ENCODE measurements around the gene CCDC91. TPM values are rescaled to one million over a fixed set of nuclear protein-coding genes. Genes with fewer than 3 reads are reported as not detected.
"Not testable (repeated sequence)": the region's sequence is repeated elsewhere in the genome, so short reads cannot be mapped to it uniquely, and the experiment has no call there.

CCDC91 gene
- total RNA-seq, 1 donor from 2014 or later: 13.5 TPM

DNA sequence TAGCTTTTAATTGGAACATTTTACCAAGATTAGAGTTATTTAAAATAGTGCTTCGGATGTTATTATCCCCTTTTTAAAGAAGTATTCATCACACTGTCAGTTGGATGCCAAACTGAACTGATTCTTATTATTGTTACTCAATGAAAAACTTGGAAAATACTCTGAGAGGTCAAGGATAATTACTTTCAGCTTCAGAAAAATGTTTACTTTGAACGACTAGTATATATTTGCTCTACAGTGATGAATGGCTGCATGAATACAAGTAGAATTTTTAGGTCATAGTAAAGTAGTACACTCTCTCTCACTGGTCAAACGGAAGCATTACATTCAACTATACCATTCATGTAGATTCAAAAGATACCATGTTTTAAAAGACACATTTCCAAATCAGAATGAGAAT, 269.2 kb downstream of the CCDC91 start:
- intact Hi-C loops (cut with DNase I): no loop called here
- no peak overlapping the region for H3K4me3 ChIP-seq
- TF ChIP-seq CTCF (IDR thresholded peaks at IDR 0.05): no peak
- H3K9me3 ChIP-seq: no peaks in the 10 kb centered on the region
- no peak for DNase-seq (ENCODE audit: low spot score in 2 of 2)
- H3K4me1 ChIP-seq: no peaks in the 10 kb centered on the region
- no peaks in the 10 kb centered on the region for H3K36me3 ChIP-seq
- no peak overlapping the region for H3K27ac ChIP-seq
- no peaks in the 10 kb centered on the region for H3K27me3 ChIP-seq

GRCh38 chr12:28460420-28461130, 270.3 kb downstream of the CCDC91 start:
- no peak for TF ChIP-seq CTCF (IDR thresholded peaks at IDR 0.05)
- no peak overlapping the region for H3K4me3 ChIP-seq
- no peaks in the 10 kb centered on the region for H3K4me1 ChIP-seq
- intact Hi-C loops (cut with DNase I): no loop called here
- H3K27ac ChIP-seq: no peak overlapping the region
- no peaks in the 10 kb centered on the region for H3K9me3 ChIP-seq
- no peak for DNase-seq (ENCODE audit: low spot score in 2 of 2)
- no peaks in the 10 kb centered on the region for H3K36me3 ChIP-seq
- no peaks in the 10 kb centered on the region for H3K27me3 ChIP-seq

- no peak for TF ChIP-seq CTCF (IDR thresholded peaks at IDR 0.05)
- Histone ChIP-seq H3K4me3 (no peak overlapping the region), H3K36me3 (no peaks in the 10 kb centered on the region), H3K27ac (no peak overlapping the region), H3K4me1 (no peaks in the 10 kb centered on the region), H3K27me3 (no peaks in the 10 kb centered on the region), H3K9me3 (peaks cover 0 to under 1% of the 10 kb centered on the region in 2 donors)
- DNase-seq (ENCODE audit: low spot score in 2 of 2): no peak
- intact Hi-C loops (cut with DNase I): no loop called here
These were observed 273.1 kb downstream of the CCDC91 start for GRCh38 chr12:28463396-28463795.

DNA sequence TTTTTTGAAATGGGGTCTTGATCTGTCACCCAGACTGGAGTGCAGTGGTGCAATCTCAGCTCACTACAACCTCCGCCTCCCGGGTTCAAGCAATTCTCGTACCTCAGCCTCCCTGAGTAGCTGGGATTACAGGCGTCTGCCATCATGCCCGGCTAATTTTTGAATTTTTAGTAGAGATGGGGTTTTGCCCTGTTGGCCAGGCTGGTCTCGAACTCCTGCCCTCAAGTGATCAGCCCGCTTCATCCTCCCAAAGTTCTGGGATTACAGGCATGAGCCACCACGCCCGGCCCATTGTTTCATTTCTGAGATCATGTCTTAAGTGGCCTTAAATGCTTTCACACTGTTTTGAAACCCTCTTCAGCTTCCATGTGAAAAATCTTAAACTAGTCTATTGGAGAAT, 281.5 kb downstream of the CCDC91 start:
- H3K36me3 ChIP-seq; H3K27me3 ChIP-seq; H3K9me3 ChIP-seq; intact Hi-C loops (cut with DNase I); H3K27ac ChIP-seq; H3K4me1 ChIP-seq; DNase-seq (ENCODE audit: low spot score in 2 of 2); H3K4me3 ChIP-seq: not testable (repeated sequence)

GRCh38 chr12:28476206-28476605, 285.9 kb downstream of the CCDC91 start:
- H3K9me3 ChIP-seq; H3K27me3 ChIP-seq; H3K4me1 ChIP-seq; DNase-seq (ENCODE audit: low spot score in 2 of 2); H3K27ac ChIP-seq; H3K4me3 ChIP-seq; intact Hi-C loops (cut with DNase I); H3K36me3 ChIP-seq: not testable (repeated sequence)

DNA sequence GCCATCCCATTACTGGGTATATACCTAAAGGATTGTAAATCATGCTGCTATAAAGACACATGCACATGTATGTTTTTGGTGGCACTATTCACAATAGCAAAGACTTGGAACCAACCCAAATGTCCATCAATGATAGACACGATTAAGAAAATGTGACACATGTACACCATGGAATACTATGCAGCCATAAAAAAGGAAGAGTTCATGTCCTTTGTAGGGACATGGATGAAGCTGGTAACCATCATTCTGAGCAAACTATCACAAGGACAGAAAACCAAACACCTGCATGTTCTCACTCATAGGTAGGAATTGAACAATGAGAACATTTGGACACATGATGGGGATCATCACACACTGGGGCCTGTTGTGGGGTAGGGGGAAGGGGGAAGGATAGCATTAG, 288.8 kb downstream of the CCDC91 start:
- intact Hi-C loops (cut with DNase I); H3K27me3 ChIP-seq; H3K4me1 ChIP-seq; H3K27ac ChIP-seq; H3K9me3 ChIP-seq; DNase-seq (ENCODE audit: low spot score in 2 of 2); H3K4me3 ChIP-seq; H3K36me3 ChIP-seq: not testable (repeated sequence)

GRCh38 chr12:28479683-28480082, 289.4 kb downstream of the CCDC91 start:
- Histone ChIP-seq H3K4me3 (no peak overlapping the region), H3K9me3 (no peaks in the 10 kb centered on the region), H3K4me1 (no peaks in the 10 kb centered on the region), H3K27me3 (no peaks in the 10 kb centered on the region), H3K36me3 (no peaks in the 10 kb centered on the region), H3K27ac (no peak overlapping the region)
- intact Hi-C loops (cut with DNase I): no loop called here
- TF ChIP-seq CTCF (IDR thresholded peaks at IDR 0.05): no peak
- no peak for DNase-seq (ENCODE audit: low spot score in 2 of 2)
